ENCODE results near the gene ZRANB1. TPM values are rescaled to one million over a fixed set of nuclear protein-coding genes. Genes with fewer than 3 reads are reported as not detected.
A peak's percentile ranks its signal among the peaks of the same experiment; 100 is the strongest.

Gene ZRANB1
- total and polyA plus RNA-seq, 2 donors from 2014 or later = 8.9 to 17.5 TPM

DNA sequence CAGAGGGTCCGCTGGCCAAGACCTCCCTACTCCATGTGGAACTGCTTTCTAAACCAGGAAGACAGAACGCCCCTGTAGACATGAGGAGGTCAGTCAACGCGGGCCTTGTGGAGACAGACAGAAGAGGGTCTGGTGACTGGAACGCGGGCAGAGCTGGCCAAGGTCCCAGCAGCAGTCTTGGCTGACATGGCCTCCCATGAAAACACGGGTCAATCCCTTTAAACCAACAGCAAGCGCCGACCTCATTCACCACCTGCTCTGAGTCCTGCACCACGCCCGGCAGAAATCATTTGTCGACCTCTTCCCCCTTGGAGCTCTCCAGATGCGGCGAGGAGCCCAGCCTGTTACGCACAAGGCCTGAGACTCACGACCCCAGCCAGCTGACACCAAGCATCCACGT is 78.5 kb downstream of the ZRANB1 start:
- H3K9ac ChIP-seq (ENCODE audit: low read length in 3 of 3) = no peak overlapping the region
- H3K27me3 ChIP-seq (ENCODE audit: control insufficient read depth, insufficient read depth, low read length) = no peaks in the 10 kb centered on the region
- DNase-seq (peak in 1 of 5 donors; percentile 49), FAIRE-seq (no peak)
- intact Hi-C loops (cut with DNase I) = no loop called here
- TF ChIP-seq, protein P1, sequence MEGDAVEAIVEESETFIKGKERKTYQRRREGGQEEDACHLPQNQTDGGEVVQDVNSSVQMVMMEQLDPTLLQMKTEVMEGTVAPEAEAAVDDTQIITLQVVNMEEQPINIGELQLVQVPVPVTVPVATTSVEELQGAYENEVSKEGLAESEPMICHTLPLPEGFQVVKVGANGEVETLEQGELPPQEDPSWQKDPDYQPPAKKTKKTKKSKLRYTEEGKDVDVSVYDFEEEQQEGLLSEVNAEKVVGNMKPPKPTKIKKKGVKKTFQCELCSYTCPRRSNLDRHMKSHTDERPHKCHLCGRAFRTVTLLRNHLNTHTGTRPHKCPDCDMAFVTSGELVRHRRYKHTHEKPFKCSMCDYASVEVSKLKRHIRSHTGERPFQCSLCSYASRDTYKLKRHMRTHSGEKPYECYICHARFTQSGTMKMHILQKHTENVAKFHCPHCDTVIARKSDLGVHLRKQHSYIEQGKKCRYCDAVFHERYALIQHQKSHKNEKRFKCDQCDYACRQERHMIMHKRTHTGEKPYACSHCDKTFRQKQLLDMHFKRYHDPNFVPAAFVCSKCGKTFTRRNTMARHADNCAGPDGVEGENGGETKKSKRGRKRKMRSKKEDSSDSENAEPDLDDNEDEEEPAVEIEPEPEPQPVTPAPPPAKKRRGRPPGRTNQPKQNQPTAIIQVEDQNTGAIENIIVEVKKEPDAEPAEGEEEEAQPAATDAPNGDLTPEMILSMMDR (IDR thresholded peaks at IDR 0.05; ENCODE audit: borderline replicate concordance, extremely low read depth, insufficient read depth) = no peak
- peaks cover 0 to 52% (median 37%) of the 10 kb centered on the region in 3 donors for H3K4me1 ChIP-seq (ENCODE audit: control insufficient read depth in 2 of 3, insufficient read depth in 2 of 3, low read depth in 1 of 3, low read length in 3 of 3)
- H3K4me3 ChIP-seq (ENCODE audit: low read length in 3 of 3) = no peak overlapping the region
- H3K9me3 ChIP-seq (ENCODE audit: control insufficient read depth in 2 of 3, insufficient read depth in 1 of 3, low read length in 3 of 3) = peaks cover 0 to 6% (median 0%) of the 10 kb centered on the region in 3 donors
- H3K36me3 ChIP-seq (ENCODE audit: control insufficient read depth in 2 of 3, insufficient read depth in 3 of 3, low read length in 3 of 3) = peaks cover 0 to 8% (median 0%) of the 10 kb centered on the region in 3 donors
- no peak overlapping the region for H3K27ac ChIP-seq (ENCODE audit: low read depth in 2 of 2, low read length in 2 of 2)

DNA sequence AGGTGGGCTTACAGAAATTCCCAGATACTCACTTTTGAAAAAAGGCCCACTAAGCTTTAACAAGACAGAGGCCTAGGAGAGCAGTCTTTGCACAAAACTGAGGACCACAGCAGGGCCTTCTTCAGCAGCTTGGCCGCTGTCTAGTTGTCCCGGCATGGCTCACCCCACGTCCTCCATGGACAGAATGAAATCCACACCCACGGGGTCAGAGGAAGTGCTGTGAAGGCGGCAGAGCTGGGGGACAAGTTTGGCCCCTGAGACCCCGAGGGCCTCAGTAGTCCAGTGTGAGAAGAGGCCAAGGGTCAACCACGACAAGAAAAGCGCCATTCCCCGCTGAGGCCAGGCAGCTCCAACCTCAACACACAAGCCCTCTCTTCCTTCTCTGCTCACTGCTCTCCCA is 78.9 kb downstream of the ZRANB1 start:
- no peak for FAIRE-seq
- Histone ChIP-seq H3K27ac (ENCODE audit: low read depth in 2 of 2, low read length in 2 of 2) (no peak overlapping the region), H3K9me3 (ENCODE audit: control insufficient read depth in 2 of 3, insufficient read depth in 1 of 3, low read length in 3 of 3) (peaks cover 0 to 6% (median 0%) of the 10 kb centered on the region in 3 donors), H3K4me3 (ENCODE audit: low read length in 3 of 3) (no peak overlapping the region), H3K9ac (ENCODE audit: low read length in 3 of 3) (no peak overlapping the region), H3K27me3 (ENCODE audit: control insufficient read depth, insufficient read depth, low read length) (no peaks in the 10 kb centered on the region), H3K4me1 (ENCODE audit: control insufficient read depth in 2 of 3, insufficient read depth in 2 of 3, low read depth in 1 of 3, low read length in 3 of 3) (peaks cover 0 to 50% (median 37%) of the 10 kb centered on the region in 3 donors), H3K36me3 (ENCODE audit: control insufficient read depth in 2 of 3, insufficient read depth in 3 of 3, low read length in 3 of 3) (peaks cover 0 to 8% (median 0%) of the 10 kb centered on the region in 3 donors)
- TF ChIP-seq, protein P1 (IDR thresholded peaks at IDR 0.05; ENCODE audit: borderline replicate concordance, extremely low read depth, insufficient read depth) = no peak
- intact Hi-C loops (cut with DNase I) = no loop called here
- DNase-seq = peak in 1 of 5 donors; percentile 51

DNA sequence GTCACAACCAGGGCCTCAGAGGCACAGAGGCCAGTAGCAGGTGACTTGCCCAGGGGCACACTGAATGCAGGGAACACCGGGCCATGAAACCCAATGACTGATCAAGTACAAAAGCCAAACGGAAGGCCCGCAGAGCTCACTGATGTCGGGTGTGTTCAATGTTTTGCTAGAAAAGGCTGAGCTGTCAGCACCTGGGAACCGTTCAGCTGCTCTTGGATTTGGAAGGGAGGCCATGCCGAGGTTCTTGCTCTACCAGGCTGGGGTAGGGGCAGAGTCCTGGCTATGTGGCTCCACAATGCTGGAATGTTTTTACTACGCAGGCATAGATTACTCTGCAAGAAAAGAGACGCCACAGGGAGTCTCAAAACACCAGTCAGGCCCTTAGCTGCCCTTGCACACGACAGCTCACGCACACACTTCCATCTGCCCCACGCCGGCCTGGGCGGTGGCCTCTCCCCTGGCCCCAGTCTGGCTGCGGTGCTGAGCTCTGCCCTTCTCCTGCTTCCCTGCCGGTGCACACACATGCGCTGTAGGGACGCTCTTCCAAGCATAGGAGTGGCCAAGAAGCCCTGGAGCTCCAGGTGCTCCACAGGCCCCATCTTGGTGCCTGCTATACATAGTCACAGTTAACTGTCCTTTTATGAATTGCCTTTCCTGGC is 79.9 kb downstream of the ZRANB1 start:
- DNase-seq = peak in 1 of 5 donors; percentile 56

More for the DNA sequence above, 79.9 kb downstream of the ZRANB1 start:
- Histone ChIP-seq H3K36me3 (ENCODE audit: control insufficient read depth in 2 of 3, insufficient read depth in 3 of 3, low read length in 3 of 3) (peaks cover 0 to 8% (median 0%) of the 10 kb centered on the region in 3 donors), H3K27ac (ENCODE audit: low read depth in 2 of 2, low read length in 2 of 2) (no peak overlapping the region), H3K4me3 (ENCODE audit: low read length in 3 of 3) (no peak overlapping the region), H3K9ac (ENCODE audit: low read length in 3 of 3) (no peak overlapping the region), H3K9me3 (ENCODE audit: control insufficient read depth in 2 of 3, insufficient read depth in 1 of 3, low read length in 3 of 3) (peaks cover 0 to 6% (median 0%) of the 10 kb centered on the region in 3 donors), H3K4me1 (ENCODE audit: control insufficient read depth in 2 of 3, insufficient read depth in 2 of 3, low read depth in 1 of 3, low read length in 3 of 3) (peaks cover 0 to 41% (median 30%) of the 10 kb centered on the region in 3 donors), H3K27me3 (ENCODE audit: control insufficient read depth, insufficient read depth, low read length) (no peaks in the 10 kb centered on the region)
- FAIRE-seq = no peak
- TF ChIP-seq, protein P1 (IDR thresholded peaks at IDR 0.05; ENCODE audit: borderline replicate concordance, extremely low read depth, insufficient read depth) = no peak
- intact Hi-C loops (cut with DNase I) = no loop called here
